Measurements from ENCODE around the gene GIGYF1. TPM values are rescaled to one million over a fixed set of nuclear protein-coding genes. Genes with fewer than 3 reads are reported as not detected.

GIGYF1 gene
- total and polyA plus RNA-seq, 2 of the 8 experiments (the other 6 are each of a cell fraction or from before 2014, with no cell fraction given) = 24.1 to 99.3 TPM

DNA sequence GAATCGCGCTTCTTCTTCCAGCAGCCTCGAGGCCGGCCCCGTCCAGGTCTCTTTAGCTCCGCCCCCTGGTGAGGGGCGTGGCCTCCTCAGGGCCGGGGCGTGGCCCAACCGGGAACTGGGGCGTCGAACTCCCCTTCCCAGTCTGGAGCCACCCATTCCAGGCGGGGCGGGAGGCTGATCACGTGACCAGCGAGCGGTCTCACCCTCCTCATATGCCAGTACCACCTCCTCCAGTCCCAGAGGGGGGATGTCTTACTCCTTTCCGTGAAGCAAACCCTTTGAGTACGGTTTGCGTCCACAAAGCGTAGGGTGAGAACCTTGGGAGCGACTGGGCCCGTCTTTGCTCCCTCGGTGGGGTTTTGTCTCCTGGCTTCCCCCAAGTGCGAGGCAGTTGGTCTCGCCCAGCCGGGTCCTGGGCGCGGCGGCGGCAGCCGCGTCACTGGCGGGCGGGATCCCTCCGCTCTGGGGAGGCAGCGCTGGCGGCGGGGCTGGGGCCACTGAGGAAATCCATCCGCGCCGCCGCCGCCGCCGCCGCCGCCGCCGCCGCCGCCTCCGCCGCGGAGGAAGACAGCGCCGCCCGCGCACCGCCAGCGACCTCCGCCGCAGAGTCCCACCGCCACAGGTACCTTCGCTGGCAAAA lies 20.6 kb downstream of the GIGYF1 start, which contains the start of gene GNB2 (continued):
- TF ChIP-seq, protein P1, sequence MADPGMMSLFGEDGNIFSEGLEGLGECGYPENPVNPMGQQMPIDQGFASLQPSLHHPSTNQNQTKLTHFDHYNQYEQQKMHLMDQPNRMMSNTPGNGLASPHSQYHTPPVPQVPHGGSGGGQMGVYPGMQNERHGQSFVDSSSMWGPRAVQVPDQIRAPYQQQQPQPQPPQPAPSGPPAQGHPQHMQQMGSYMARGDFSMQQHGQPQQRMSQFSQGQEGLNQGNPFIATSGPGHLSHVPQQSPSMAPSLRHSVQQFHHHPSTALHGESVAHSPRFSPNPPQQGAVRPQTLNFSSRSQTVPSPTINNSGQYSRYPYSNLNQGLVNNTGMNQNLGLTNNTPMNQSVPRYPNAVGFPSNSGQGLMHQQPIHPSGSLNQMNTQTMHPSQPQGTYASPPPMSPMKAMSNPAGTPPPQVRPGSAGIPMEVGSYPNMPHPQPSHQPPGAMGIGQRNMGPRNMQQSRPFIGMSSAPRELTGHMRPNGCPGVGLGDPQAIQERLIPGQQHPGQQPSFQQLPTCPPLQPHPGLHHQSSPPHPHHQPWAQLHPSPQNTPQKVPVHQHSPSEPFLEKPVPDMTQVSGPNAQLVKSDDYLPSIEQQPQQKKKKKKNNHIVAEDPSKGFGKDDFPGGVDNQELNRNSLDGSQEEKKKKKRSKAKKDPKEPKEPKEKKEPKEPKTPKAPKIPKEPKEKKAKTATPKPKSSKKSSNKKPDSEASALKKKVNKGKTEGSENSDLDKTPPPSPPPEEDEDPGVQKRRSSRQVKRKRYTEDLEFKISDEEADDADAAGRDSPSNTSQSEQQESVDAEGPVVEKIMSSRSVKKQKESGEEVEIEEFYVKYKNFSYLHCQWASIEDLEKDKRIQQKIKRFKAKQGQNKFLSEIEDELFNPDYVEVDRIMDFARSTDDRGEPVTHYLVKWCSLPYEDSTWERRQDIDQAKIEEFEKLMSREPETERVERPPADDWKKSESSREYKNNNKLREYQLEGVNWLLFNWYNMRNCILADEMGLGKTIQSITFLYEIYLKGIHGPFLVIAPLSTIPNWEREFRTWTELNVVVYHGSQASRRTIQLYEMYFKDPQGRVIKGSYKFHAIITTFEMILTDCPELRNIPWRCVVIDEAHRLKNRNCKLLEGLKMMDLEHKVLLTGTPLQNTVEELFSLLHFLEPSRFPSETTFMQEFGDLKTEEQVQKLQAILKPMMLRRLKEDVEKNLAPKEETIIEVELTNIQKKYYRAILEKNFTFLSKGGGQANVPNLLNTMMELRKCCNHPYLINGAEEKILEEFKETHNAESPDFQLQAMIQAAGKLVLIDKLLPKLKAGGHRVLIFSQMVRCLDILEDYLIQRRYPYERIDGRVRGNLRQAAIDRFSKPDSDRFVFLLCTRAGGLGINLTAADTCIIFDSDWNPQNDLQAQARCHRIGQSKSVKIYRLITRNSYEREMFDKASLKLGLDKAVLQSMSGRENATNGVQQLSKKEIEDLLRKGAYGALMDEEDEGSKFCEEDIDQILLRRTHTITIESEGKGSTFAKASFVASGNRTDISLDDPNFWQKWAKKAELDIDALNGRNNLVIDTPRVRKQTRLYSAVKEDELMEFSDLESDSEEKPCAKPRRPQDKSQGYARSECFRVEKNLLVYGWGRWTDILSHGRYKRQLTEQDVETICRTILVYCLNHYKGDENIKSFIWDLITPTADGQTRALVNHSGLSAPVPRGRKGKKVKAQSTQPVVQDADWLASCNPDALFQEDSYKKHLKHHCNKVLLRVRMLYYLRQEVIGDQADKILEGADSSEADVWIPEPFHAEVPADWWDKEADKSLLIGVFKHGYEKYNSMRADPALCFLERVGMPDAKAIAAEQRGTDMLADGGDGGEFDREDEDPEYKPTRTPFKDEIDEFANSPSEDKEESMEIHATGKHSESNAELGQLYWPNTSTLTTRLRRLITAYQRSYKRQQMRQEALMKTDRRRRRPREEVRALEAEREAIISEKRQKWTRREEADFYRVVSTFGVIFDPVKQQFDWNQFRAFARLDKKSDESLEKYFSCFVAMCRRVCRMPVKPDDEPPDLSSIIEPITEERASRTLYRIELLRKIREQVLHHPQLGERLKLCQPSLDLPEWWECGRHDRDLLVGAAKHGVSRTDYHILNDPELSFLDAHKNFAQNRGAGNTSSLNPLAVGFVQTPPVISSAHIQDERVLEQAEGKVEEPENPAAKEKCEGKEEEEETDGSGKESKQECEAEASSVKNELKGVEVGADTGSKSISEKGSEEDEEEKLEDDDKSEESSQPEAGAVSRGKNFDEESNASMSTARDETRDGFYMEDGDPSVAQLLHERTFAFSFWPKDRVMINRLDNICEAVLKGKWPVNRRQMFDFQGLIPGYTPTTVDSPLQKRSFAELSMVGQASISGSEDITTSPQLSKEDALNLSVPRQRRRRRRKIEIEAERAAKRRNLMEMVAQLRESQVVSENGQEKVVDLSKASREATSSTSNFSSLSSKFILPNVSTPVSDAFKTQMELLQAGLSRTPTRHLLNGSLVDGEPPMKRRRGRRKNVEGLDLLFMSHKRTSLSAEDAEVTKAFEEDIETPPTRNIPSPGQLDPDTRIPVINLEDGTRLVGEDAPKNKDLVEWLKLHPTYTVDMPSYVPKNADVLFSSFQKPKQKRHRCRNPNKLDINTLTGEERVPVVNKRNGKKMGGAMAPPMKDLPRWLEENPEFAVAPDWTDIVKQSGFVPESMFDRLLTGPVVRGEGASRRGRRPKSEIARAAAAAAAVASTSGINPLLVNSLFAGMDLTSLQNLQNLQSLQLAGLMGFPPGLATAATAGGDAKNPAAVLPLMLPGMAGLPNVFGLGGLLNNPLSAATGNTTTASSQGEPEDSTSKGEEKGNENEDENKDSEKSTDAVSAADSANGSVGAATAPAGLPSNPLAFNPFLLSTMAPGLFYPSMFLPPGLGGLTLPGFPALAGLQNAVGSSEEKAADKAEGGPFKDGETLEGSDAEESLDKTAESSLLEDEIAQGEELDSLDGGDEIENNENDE (IDR thresholded peaks at IDR 0.05; ENCODE audit: insufficient replicate concordance, low read length) = no peak
- TF ChIP-seq SUZ12 (IDR thresholded peaks at IDR 0.05; ENCODE audit: low read length) (no peak), RAD21 (IDR thresholded peaks at IDR 0.05 in 1 of 2, conservative IDR thresholded peaks at IDR 0.05 in 1 of 2; ENCODE audit: low read depth in 2 of 2, low read length in 2 of 2) (0 out of 4 replicates have a peak, but pooled peaks of 1 of the 2 experiments have one; percentile 5), KDM5A (IDR thresholded peaks at IDR 0.05; ENCODE audit: low read length) (0 out of 2 replicates have a peak, but pooled peaks have one; percentile 36), SP1 (IDR thresholded peaks at IDR 0.05; ENCODE audit: low read depth, low read length) (peak; percentile 70; the same call in 1 of the 2 replicates), FOSL1 (IDR thresholded peaks at IDR 0.05; ENCODE audit: insufficient read depth, low read depth, low read length) (no peak), CBX8 (IDR thresholded peaks at IDR 0.05; ENCODE audit: borderline replicate concordance, low read depth, low read length) (no peak)
- TF ChIP-seq, protein P2, sequence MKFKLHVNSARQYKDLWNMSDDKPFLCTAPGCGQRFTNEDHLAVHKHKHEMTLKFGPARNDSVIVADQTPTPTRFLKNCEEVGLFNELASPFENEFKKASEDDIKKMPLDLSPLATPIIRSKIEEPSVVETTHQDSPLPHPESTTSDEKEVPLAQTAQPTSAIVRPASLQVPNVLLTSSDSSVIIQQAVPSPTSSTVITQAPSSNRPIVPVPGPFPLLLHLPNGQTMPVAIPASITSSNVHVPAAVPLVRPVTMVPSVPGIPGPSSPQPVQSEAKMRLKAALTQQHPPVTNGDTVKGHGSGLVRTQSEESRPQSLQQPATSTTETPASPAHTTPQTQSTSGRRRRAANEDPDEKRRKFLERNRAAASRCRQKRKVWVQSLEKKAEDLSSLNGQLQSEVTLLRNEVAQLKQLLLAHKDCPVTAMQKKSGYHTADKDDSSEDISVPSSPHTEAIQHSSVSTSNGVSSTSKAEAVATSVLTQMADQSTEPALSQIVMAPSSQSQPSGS (IDR thresholded peaks at IDR 0.05; ENCODE audit: low read length) = no peak

Data from H1 (cell line).